HG02973 (cell line): Measurements from ENCODE around the gene HOXD4.

ENCODE experiments used
- ATAC-seq: cut with Tn5 transposase; IDR thresholded peaks from one replicate; pipeline ENCODE4 v1.9.1; 2021; ENCODE audit warnings: moderate library complexity; ENCODE audit not compliant: unreplicated experiment

Gene HOXD4

GRCh38 chr2:176187899-176188773, 36.8 kb downstream of the HOXD4 start, which contains the start of gene HOXD1:
Gene HOXD1, plus strand, starts transcription at chr2:176188668. Its CDS starts 134 bp downstream, at chr2:176188802.
- ATAC-seq, result no peak

GRCh38 chr2:176188774-176189680, 37.7 kb downstream of the HOXD4 start:
- no peak for ATAC-seq

- ATAC-seq, result no peak
Measured at GRCh38 chr2:176189681-176190641, 38.6 kb downstream of the HOXD4 start.

GRCh38 chr2:176192351-176192750, 41.0 kb downstream of the HOXD4 start:
- ATAC-seq, result no peak

GRCh38 chr2:176193048-176193447, 41.7 kb downstream of the HOXD4 start:
- ATAC-seq, result no peak

GRCh38 chr2:176199902-176200301, 48.6 kb downstream of the HOXD4 start:
- no peak for ATAC-seq

- no peak for ATAC-seq
Measured at GRCh38 chr2:176200971-176201370, 49.6 kb downstream of the HOXD4 start.

- ATAC-seq, result no peak
Measured at GRCh38 chr2:176202491-176202890, 51.1 kb downstream of the HOXD4 start.
